ENCODE measurements around the gene NUP93. TPM values are rescaled to one million over a fixed set of nuclear protein-coding genes. Genes with fewer than 3 reads are reported as not detected.

Gene NUP93
- total RNA-seq, 4 donors from 2014 or later: 21.6 to 55.5 (median 37.7) TPM

GRCh38 chr16:56872863-56873391 lies 143.0 kb downstream of the NUP93 start:
- no peak for DNase-seq (ENCODE audit: low spot score)
- no peak for ATAC-seq (ENCODE audit: low FRiP score)
- TF ChIP-seq, protein P1, sequence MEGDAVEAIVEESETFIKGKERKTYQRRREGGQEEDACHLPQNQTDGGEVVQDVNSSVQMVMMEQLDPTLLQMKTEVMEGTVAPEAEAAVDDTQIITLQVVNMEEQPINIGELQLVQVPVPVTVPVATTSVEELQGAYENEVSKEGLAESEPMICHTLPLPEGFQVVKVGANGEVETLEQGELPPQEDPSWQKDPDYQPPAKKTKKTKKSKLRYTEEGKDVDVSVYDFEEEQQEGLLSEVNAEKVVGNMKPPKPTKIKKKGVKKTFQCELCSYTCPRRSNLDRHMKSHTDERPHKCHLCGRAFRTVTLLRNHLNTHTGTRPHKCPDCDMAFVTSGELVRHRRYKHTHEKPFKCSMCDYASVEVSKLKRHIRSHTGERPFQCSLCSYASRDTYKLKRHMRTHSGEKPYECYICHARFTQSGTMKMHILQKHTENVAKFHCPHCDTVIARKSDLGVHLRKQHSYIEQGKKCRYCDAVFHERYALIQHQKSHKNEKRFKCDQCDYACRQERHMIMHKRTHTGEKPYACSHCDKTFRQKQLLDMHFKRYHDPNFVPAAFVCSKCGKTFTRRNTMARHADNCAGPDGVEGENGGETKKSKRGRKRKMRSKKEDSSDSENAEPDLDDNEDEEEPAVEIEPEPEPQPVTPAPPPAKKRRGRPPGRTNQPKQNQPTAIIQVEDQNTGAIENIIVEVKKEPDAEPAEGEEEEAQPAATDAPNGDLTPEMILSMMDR (IDR thresholded peaks at IDR 0.05): no peak

DNA sequence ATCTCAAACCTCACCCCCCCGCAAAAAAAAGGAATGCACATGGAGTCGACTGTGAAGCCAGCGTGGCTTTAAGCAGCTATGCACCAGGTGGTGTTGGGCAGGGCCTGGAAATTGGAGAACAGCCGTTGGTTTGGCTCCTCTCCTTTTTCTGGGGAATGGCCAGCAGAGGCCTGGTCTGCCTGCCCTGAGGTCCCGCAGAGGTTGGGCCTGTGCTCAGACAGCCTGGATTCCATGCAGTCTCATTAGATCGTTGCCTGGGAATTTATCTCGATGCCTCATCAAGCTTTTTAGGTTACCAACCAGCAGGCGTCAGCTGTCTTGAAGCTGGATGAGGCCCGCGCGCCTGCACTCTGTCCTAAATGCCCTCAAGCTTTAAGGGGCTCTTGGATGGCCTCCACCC lies 144.9 kb downstream of the NUP93 start:
- no peak for ATAC-seq (ENCODE audit: low FRiP score)
- TF ChIP-seq, protein P1 (IDR thresholded peaks at IDR 0.05): no peak

DNA sequence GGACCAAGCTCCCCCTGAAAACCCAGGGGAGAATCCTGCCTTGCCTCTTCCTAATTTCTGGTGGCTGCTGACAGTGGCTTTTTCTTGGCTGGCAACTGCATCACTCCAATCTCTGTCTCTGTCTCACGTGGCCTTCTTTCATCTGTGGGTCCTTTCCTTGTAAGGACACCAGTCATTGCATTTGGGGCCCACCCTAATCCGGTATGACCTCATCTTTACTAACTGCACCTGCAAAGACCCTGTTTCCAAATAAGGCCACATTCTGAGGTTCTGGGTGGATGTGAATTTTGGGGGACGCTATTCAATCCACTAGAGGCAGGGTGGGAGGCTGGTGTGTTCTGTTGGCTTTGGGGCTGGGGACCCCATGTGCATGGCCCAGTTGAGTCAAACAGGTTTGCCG lies 146.1 kb downstream of the NUP93 start:
- TF ChIP-seq, protein P1 (IDR thresholded peaks at IDR 0.05): no peak
- no peak for DNase-seq (ENCODE audit: low spot score)
- ATAC-seq (ENCODE audit: low FRiP score): no peak

More for the DNA sequence above, 144.9 kb downstream of the NUP93 start:
- no peak for DNase-seq (ENCODE audit: low spot score)

DNA sequence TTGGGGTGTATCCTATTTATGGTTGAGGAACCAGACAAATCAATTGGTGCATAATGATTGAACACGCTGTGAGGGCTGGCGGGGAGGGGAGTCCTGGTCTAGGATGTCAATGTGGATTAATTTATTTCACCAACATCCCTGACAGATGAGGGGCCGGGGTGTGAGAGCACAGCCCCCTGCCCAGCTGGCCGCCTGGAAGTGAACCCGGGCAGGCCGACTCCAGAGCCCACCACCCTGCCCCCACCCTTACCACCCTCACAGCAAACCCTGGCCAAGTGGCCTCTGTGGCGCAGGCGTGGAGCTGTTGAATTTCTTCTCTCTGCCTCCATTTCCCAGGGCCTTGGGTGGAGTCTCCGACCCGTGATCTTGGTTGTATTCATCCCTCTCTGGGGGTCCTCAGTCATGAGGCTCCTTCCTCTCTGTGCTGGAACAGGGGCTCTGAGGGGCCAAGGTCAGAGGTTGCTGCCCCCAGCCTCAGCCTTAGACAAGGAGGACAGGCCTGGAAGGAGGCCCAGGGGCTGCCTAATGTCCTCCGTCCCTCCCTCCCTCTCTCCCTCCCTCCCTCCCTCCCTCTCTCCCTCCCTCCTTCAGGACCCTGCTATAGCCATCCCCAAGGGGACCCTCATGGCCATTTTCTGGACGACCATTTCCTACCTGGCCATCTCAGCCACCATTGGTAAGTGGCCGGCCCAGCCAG lies 147.7 kb downstream of the NUP93 start:
- TF ChIP-seq, protein P1 (IDR thresholded peaks at IDR 0.05): no peak
- ATAC-seq (ENCODE audit: low FRiP score): no peak
- no peak for DNase-seq (ENCODE audit: low spot score)

DNA sequence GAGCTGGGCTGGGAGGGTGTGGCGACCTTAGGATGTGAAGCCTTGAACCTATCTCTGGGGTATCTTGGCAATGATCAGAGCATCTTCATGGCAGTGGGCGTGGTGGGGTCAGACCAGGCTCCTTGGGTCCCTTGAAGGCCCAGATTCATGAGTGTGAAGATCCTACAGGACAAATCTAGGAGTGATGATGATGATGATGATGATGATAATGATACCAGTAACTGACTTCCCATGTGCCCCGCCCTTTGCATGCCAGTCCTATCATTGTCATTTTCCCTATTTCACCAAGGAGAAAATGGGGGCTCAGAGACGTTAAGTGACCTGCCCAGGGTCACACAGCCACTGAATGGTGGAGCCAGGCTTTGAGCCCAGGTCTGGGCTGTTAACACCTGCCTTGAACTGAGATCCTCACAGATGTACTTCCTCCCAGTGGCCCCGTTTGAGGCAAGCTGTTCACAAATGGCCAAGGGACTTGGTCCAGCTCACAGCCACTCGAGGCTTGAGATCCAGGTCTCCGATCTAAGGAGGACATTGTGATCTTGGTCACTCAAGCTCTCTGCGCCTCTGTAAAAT lies 148.4 kb downstream of the NUP93 start:
- TF ChIP-seq, protein P1 (IDR thresholded peaks at IDR 0.05): no peak
- DNase-seq (ENCODE audit: low spot score) (no peak), ATAC-seq (ENCODE audit: low FRiP score) (no peak)

- TF ChIP-seq, protein P1 (IDR thresholded peaks at IDR 0.05): no peak
- DNase-seq (ENCODE audit: low spot score) (no peak), ATAC-seq (ENCODE audit: low FRiP score) (no peak)
Measured at GRCh38 chr16:56879276-56879675, 149.3 kb downstream of the NUP93 start.

DNA sequence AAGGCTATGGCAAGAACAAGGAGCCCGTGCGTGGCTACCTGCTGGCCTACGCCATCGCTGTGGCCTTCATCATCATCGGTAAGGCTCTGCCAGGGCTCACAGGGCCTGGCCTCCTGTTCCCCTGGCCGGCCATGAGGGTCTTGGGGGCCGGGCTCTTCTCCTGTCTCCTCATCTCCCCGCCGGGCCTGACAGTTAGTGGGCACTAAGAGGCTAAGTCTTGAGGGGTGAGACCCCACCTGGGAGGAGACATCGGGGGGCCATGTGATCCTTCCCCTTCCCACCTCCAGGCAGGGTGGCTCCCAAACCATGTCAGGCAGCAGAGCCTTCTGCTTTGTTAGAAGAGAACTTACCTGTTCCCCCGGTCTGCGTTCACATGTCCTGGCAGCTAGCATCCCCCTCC lies 150.2 kb downstream of the NUP93 start:
- TF ChIP-seq, protein P1 (IDR thresholded peaks at IDR 0.05): no peak
- DNase-seq (ENCODE audit: low spot score) (no peak), ATAC-seq (ENCODE audit: low FRiP score) (no peak)
